WTC11 (cell line): ENCODE data around the gene TTC39A. TPM values are rescaled to one million over a fixed set of nuclear protein-coding genes. Genes with fewer than 3 reads are reported as not detected.

Source experiments
- ATAC-seq: fragments of 200-7000 bp; cut with Tn5 transposase; 2 replicates; pipeline ENCODE4 v1.10.0; 2021; ENCODE audit warnings: mild to moderate bottlenecking, moderate library complexity
- CTCF ChIA-PET: fragments of 300-600 bp; sonication (Branson Sonifier 250); formaldehyde crosslinking; loops from one replicate; lab custom pipeline; 2021; ENCODE audit warnings: antibody characterized with exemption; lab: Charles Lee
- POLR2A ChIA-PET: fragments of 350-600 bp; sonication (Branson Sonifier 250); formaldehyde crosslinking; loops from one replicate; lab custom pipeline; 2021; ENCODE audit warnings: antibody characterized with exemption; lab: Charles Lee
- DNase-seq: peaks from one replicate; pipeline ENCODE4 v3.0.0; 2021; ENCODE audit warnings: low spot score
- H3K27ac Mint-ChIP-seq: 2 replicates; pipeline ENCODE4 v1.8.0; 2021; ENCODE audit warnings: mixed read lengths
- H3K27me3 Mint-ChIP-seq: 2 replicates; pipeline ENCODE4 v1.8.0; 2021; ENCODE audit warnings: low read depth, mild to moderate bottlenecking, moderate library complexity, mixed read lengths
- H3K36me3 Mint-ChIP-seq: 2 replicates; pipeline ENCODE4 v1.8.0; 2021; ENCODE audit warnings: mixed read lengths
- H3K4me1 Mint-ChIP-seq: 2 replicates; pipeline ENCODE4 v1.8.0; 2022; ENCODE audit warnings: mixed read lengths
- H3K4me3 Mint-ChIP-seq: 2 replicates; pipeline ENCODE4 v1.8.0; 2021; ENCODE audit warnings: mild to moderate bottlenecking, moderate library complexity, mixed read lengths
- H3K9me3 Mint-ChIP-seq: 2 replicates; pipeline ENCODE4 v1.8.0; 2021; ENCODE audit warnings: mixed read lengths
- AR ChIP-seq: fragments of 250-450 bp; sonication (Bioruptor Pico); IDR thresholded peaks from 2 replicates; pipeline ENCODE4 v1.9.0; 2021; ENCODE audit warnings: mild to moderate bottlenecking
- ARID4B ChIP-seq: sonication (generic); formaldehyde crosslinking; IDR thresholded peaks from 2 replicates; pipeline ENCODE4 v1.8.0; 2023; ENCODE audit warnings: missing genetic modification reagents, mild to moderate bottlenecking, borderline replicate concordance
- ATF2 ChIP-seq: sonication (generic); formaldehyde crosslinking; IDR thresholded peaks from 2 replicates; pipeline ENCODE4 v1.8.1; 2022; ENCODE audit warnings: low read depth, missing genetic modification reagents, borderline replicate concordance
- EMX1 ChIP-seq: fragments of 250-450 bp; sonication (Bioruptor Pico); IDR thresholded peaks from 2 replicates; pipeline ENCODE4 v1.8.0; 2021; ENCODE audit warnings: mild to moderate bottlenecking
- FOXK1 ChIP-seq: sonication (generic); formaldehyde crosslinking; IDR thresholded peaks from 2 replicates; pipeline ENCODE4 v1.8.0; 2022; ENCODE audit warnings: mild to moderate bottlenecking, moderate library complexity, missing genetic modification reagents
- FOXP1 ChIP-seq: sonication (generic); formaldehyde crosslinking; IDR thresholded peaks from 2 replicates; pipeline ENCODE4 v1.8.0; 2022; ENCODE audit warnings: missing genetic modification reagents, mild to moderate bottlenecking, moderate library complexity, borderline replicate concordance
- MYBL2 ChIP-seq: sonication (generic); formaldehyde crosslinking; IDR thresholded peaks from 2 replicates; pipeline ENCODE4 v1.8.1; 2023; ENCODE audit warnings: mild to moderate bottlenecking, moderate library complexity, missing genetic modification reagents
- NR1H2 ChIP-seq: sonication (generic); formaldehyde crosslinking; IDR thresholded peaks from 2 replicates; pipeline ENCODE4 v1.9.0; 2021; ENCODE audit warnings: mild to moderate bottlenecking, moderate library complexity, missing genetic modification reagents
- OVOL2 ChIP-seq: fragments of 250-450 bp; sonication (Bioruptor Pico); IDR thresholded peaks from 2 replicates; pipeline ENCODE4 v1.9.0; 2021; ENCODE audit warnings: mild to moderate bottlenecking, borderline replicate concordance
- RORB ChIP-seq: fragments of 250-450 bp; sonication (Bioruptor Pico); IDR thresholded peaks from 2 replicates; pipeline ENCODE4 v1.9.0; 2021; ENCODE audit warnings: mild to moderate bottlenecking
- SOX15 ChIP-seq: fragments of 250-450 bp; sonication (Bioruptor Pico); IDR thresholded peaks from 2 replicates; pipeline ENCODE4 v1.9.0; 2021; ENCODE audit warnings: mild to moderate bottlenecking
- SP1 ChIP-seq: sonication (generic); formaldehyde crosslinking; conservative IDR thresholded peaks from 2 replicates; pipeline ENCODE4 v1.8.1; 2022; ENCODE audit warnings: missing genetic modification reagents
- ZNF396 ChIP-seq: fragments of 250-450 bp; sonication (Bioruptor Pico); IDR thresholded peaks from 2 replicates; pipeline ENCODE4 v1.8.0; 2021; ENCODE audit warnings: mild to moderate bottlenecking, moderate library complexity, borderline replicate concordance
- ZNF423 ChIP-seq: fragments of 250-450 bp; sonication (Bioruptor Pico); IDR thresholded peaks from 2 replicates; pipeline ENCODE4 v2.1.2; 2022; ENCODE audit warnings: mild to moderate bottlenecking, moderate library complexity
- ZNF425 ChIP-seq: fragments of 250-450 bp; sonication (Bioruptor Pico); conservative IDR thresholded peaks from 2 replicates; pipeline ENCODE4 v1.9.0; 2021; ENCODE audit warnings: mild to moderate bottlenecking
- total RNA-seq: library from RNA; stranded (reverse); gene quantifications from 3 replicates; pipeline ENCODE4 v1.2.3, GENCODE V29; 2021
- TF ChIP-seq, protein P1 (sequence below): sonication (generic); formaldehyde crosslinking; IDR thresholded peaks from 2 replicates; pipeline ENCODE4 v1.8.1; 2023; ENCODE audit warnings: mild to moderate bottlenecking, missing genetic modification reagents, borderline replicate concordance
- TF ChIP-seq, protein P2 (sequence below): sonication (generic); formaldehyde crosslinking; IDR thresholded peaks from 2 replicates; pipeline ENCODE4 v1.8.1; 2023; ENCODE audit warnings: mild to moderate bottlenecking, moderate library complexity, missing genetic modification reagents
- TF ChIP-seq, protein P3 (sequence below): sonication (generic); formaldehyde crosslinking; IDR thresholded peaks from 2 replicates; pipeline ENCODE4 v1.8.1; 2023; ENCODE audit warnings: mild to moderate bottlenecking, missing genetic modification reagents

TTC39A gene
- total RNA-seq, 1 experiment from 2014 or later, result 3.4 TPM

- TF ChIP-seq, protein P1, sequence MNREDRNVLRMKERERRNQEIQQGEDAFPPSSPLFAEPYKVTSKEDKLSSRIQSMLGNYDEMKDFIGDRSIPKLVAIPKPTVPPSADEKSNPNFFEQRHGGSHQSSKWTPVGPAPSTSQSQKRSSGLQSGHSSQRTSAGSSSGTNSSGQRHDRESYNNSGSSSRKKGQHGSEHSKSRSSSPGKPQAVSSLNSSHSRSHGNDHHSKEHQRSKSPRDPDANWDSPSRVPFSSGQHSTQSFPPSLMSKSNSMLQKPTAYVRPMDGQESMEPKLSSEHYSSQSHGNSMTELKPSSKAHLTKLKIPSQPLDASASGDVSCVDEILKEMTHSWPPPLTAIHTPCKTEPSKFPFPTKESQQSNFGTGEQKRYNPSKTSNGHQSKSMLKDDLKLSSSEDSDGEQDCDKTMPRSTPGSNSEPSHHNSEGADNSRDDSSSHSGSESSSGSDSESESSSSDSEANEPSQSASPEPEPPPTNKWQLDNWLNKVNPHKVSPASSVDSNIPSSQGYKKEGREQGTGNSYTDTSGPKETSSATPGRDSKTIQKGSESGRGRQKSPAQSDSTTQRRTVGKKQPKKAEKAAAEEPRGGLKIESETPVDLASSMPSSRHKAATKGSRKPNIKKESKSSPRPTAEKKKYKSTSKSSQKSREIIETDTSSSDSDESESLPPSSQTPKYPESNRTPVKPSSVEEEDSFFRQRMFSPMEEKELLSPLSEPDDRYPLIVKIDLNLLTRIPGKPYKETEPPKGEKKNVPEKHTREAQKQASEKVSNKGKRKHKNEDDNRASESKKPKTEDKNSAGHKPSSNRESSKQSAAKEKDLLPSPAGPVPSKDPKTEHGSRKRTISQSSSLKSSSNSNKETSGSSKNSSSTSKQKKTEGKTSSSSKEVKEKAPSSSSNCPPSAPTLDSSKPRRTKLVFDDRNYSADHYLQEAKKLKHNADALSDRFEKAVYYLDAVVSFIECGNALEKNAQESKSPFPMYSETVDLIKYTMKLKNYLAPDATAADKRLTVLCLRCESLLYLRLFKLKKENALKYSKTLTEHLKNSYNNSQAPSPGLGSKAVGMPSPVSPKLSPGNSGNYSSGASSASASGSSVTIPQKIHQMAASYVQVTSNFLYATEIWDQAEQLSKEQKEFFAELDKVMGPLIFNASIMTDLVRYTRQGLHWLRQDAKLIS, result no peak
These were observed 26.6 kb downstream of the TTC39A start (continued) for GRCh38 chr1:51303751-51304251.

DNA sequence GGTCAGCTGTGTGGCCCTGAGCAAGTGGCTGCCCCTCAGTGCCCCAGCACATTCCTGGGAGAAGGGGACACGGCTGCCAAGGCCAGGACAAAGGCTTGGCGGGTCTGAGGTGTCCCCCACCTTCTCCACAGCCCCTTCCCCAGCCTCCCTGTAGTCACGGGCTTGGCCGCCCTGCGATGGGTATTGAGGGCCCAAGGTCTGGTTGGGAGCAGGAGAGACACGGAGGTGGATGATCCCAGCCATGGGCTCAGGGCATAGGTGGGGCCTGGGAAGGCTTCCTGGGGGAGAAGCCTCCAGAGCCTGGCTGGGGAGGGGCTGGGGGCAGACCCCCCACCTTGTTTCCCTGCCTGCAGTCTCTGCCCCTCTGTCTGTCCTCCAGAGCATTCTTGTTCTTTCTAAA is 27.0 kb downstream of the TTC39A start:
- Mint-ChIP-seq H3K9me3 (peaks cover 9% of the 10 kb centered on the region; the same call in 1 of the 2 replicates), H3K27ac (no peak overlapping the region), H3K4me1 (0 out of 2 replicates have a peak, but pooled peaks cover 3% of the 10 kb centered on the region), H3K4me3 (no peak overlapping the region), H3K27me3 (peaks cover 2% of the 10 kb centered on the region; the same call in 1 of the 2 replicates), H3K36me3 (0 out of 2 replicates have a peak, but pooled peaks cover 2% of the 10 kb centered on the region)
- CTCF ChIA-PET, result no interaction called here
- DNase-seq (no peak), ATAC-seq (no peak)
- POLR2A ChIA-PET, result no interaction called here
- no peak for TF ChIP-seq ATF2
- no peak for TF ChIP-seq ZNF423
- TF ChIP-seq EMX1, result no peak
- TF ChIP-seq RORB, result no peak
- TF ChIP-seq MYBL2 (CRISPR knock-in tag), result no peak
- no peak for TF ChIP-seq SOX15 (CRISPR knock-in tag)
- no peak for TF ChIP-seq NR1H2 (CRISPR knock-in tag)
- TF ChIP-seq, protein P2, sequence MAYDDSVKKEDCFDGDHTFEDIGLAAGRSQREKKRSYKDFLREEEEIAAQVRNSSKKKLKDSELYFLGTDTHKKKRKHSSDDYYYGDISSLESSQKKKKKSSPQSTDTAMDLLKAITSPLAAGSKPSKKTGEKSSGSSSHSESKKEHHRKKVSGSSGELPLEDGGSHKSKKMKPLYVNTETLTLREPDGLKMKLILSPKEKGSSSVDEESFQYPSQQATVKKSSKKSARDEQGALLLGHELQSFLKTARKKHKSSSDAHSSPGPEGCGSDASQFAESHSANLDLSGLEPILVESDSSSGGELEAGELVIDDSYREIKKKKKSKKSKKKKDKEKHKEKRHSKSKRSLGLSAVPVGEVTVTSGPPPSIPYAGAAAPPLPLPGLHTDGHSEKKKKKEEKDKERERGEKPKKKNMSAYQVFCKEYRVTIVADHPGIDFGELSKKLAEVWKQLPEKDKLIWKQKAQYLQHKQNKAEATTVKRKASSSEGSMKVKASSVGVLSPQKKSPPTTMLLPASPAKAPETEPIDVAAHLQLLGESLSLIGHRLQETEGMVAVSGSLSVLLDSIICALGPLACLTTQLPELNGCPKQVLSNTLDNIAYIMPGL (CRISPR knock-in tag), result no peak
- no peak for TF ChIP-seq SP1 (CRISPR knock-in tag)
- TF ChIP-seq AR (CRISPR knock-in tag), result no peak
- TF ChIP-seq, protein P3, sequence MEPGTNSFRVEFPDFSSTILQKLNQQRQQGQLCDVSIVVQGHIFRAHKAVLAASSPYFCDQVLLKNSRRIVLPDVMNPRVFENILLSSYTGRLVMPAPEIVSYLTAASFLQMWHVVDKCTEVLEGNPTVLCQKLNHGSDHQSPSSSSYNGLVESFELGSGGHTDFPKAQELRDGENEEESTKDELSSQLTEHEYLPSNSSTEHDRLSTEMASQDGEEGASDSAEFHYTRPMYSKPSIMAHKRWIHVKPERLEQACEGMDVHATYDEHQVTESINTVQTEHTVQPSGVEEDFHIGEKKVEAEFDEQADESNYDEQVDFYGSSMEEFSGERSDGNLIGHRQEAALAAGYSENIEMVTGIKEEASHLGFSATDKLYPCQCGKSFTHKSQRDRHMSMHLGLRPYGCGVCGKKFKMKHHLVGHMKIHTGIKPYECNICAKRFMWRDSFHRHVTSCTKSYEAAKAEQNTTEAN (CRISPR knock-in tag), result no peak
- TF ChIP-seq FOXK1, result no peak
- TF ChIP-seq FOXP1 (CRISPR knock-in tag), result no peak
- TF ChIP-seq ZNF425 (CRISPR knock-in tag), result no peak
- TF ChIP-seq OVOL2, result no peak
- no peak for TF ChIP-seq ZNF396 (CRISPR knock-in tag)
- TF ChIP-seq ARID4B, result no peak
